8988T (cell line): ENCODE results near the gene FAF1.
"Not testable (repeated sequence)": the region's sequence is repeated elsewhere in the genome, so short reads cannot be mapped to it uniquely, and the experiment has no call there.

ENCODE experiments used
- DNase-seq: peaks from one replicate; pipeline ENCODE4 v3.0.0; 2011

Gene FAF1

GRCh38 chr1:50833216-50833615, 126.9 kb downstream of the FAF1 start:
- DNase-seq, result no peak

- no peak for DNase-seq
Observed at GRCh38 chr1:50832167-50832566, 127.9 kb downstream of the FAF1 start.

GRCh38 chr1:50831300-50832061, 128.6 kb downstream of the FAF1 start:
- no peak for DNase-seq

GRCh38 chr1:50830621-50831020, 129.4 kb downstream of the FAF1 start:
- no peak for DNase-seq

GRCh38 chr1:50829014-50829958, 130.8 kb downstream of the FAF1 start:
- DNase-seq, result no peak

- no peak for DNase-seq
Observed at GRCh38 chr1:50827546-50827945, 132.5 kb downstream of the FAF1 start.

- DNase-seq, result not testable (repeated sequence)
Observed at GRCh38 chr1:50826792-50827191, 133.3 kb downstream of the FAF1 start.

- DNase-seq, result no peak
Observed at GRCh38 chr1:50822035-50822776, 137.9 kb downstream of the FAF1 start.

- DNase-seq, result no peak
Observed at GRCh38 chr1:50820545-50820944, 139.5 kb downstream of the FAF1 start.

- no peak for DNase-seq
Observed at GRCh38 chr1:50812346-50812745, 147.7 kb downstream of the FAF1 start.

- no peak for DNase-seq
Observed at GRCh38 chr1:50808296-50808695, 151.8 kb downstream of the FAF1 start.

GRCh38 chr1:50796272-50796671, 163.8 kb downstream of the FAF1 start:
- no peak for DNase-seq

GRCh38 chr1:50793521-50793920, 166.5 kb downstream of the FAF1 start:
- DNase-seq, result no peak

- DNase-seq, result no peak
Observed at GRCh38 chr1:50787266-50787665, 172.8 kb downstream of the FAF1 start.

GRCh38 chr1:50783286-50783685, 176.8 kb downstream of the FAF1 start:
- DNase-seq, result no peak

GRCh38 chr1:50780797-50781196, 179.3 kb downstream of the FAF1 start:
- no peak for DNase-seq

- no peak for DNase-seq
Observed at GRCh38 chr1:50779801-50780200, 180.3 kb downstream of the FAF1 start.

- DNase-seq, result no peak
Observed at GRCh38 chr1:50775740-50776139, 184.3 kb downstream of the FAF1 start.

GRCh38 chr1:50774759-50775351, 185.2 kb downstream of the FAF1 start:
- no peak for DNase-seq

- DNase-seq, result no peak
Observed at GRCh38 chr1:50766688-50767087, 193.4 kb downstream of the FAF1 start.

GRCh38 chr1:50756543-50756942, 203.5 kb downstream of the FAF1 start:
- not testable (repeated sequence) for DNase-seq

GRCh38 chr1:50754764-50755163, 205.3 kb downstream of the FAF1 start:
- not testable (repeated sequence) for DNase-seq
